WI38 (cell line): ENCODE data around the gene SELP.

Experiments used
- H3K4me3 ChIP-seq: 2 replicates; pipeline ENCODE4 v1.5.1; 2011; ENCODE audit warnings: low read depth, mild to moderate bottlenecking, control low read depth, low read length
- TF ChIP-seq, protein P1 (sequence below): IDR thresholded peaks from 2 replicates; pipeline ENCODE4 v1.5.1; 2012; ENCODE audit warnings: low read depth, mild to moderate bottlenecking, control low read depth, low read length

The SELP gene

DNA sequence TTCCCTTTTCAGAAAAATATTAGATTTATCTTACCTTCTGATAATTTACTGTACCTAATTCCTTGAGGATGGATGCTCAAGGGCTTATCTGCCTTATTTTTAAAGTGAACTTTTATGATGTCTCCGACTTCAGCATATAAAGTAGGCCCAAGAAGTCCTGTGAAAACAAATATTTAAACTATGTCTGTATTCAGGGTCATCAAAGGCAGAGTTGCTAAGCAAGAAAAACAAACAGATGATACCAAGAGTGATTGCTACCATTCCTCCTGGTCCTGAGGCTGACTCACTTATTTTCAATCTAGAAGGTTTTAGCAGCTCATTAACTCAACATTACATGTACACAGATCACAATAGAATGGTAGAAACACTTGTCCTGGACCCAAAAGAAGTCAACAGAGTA lies 57.7 kb downstream of the SELP start:
- TF ChIP-seq, protein P1, sequence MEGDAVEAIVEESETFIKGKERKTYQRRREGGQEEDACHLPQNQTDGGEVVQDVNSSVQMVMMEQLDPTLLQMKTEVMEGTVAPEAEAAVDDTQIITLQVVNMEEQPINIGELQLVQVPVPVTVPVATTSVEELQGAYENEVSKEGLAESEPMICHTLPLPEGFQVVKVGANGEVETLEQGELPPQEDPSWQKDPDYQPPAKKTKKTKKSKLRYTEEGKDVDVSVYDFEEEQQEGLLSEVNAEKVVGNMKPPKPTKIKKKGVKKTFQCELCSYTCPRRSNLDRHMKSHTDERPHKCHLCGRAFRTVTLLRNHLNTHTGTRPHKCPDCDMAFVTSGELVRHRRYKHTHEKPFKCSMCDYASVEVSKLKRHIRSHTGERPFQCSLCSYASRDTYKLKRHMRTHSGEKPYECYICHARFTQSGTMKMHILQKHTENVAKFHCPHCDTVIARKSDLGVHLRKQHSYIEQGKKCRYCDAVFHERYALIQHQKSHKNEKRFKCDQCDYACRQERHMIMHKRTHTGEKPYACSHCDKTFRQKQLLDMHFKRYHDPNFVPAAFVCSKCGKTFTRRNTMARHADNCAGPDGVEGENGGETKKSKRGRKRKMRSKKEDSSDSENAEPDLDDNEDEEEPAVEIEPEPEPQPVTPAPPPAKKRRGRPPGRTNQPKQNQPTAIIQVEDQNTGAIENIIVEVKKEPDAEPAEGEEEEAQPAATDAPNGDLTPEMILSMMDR, result no peak
- H3K4me3 ChIP-seq, result no peak overlapping the region

- TF ChIP-seq, protein P1, result no peak
- no peak overlapping the region for H3K4me3 ChIP-seq
Measured at GRCh38 chr1:169571450-169571849, 58.5 kb downstream of the SELP start.

DNA sequence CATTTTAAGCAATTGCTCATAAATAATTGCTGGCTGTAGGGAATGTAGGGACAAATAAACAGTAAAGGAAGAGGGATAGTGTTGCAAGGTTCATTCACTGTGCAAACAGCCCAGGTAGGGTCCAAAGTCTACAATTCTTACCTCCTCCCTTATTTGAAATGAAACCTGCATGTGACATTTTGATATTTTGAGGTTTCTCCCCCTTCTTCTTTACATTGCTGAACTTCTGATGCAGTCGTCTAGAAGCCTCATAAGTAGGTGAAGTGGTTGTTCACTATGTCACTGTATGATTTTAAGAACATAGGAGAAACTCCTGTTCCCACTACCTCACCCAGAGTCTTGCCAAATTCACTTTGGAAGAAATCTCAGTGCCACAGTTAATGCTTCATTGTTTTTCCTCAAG lies 59.8 kb downstream of the SELP start:
- no peak overlapping the region for H3K4me3 ChIP-seq
- TF ChIP-seq, protein P1, result no peak

DNA sequence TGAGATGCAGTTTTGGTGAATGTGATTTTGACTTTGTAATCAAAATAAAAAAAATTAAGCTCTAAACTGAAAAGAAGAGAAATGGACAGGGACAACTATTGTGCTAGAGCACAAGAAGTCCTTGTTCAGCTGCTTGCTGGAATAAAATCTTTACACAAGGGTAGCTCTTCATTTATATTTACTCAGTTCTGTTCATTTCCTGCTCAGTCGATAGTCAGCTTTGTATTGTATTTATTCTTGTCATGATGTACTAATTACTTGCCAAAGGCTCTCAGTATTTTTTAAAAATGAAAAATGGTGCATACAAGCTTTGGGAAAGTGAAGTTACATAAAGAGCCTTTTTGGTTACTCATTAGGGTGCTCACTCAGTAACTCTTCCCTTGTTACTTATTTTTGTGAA lies 61.4 kb downstream of the SELP start:
- TF ChIP-seq, protein P1, result no peak
- no peak overlapping the region for H3K4me3 ChIP-seq

DNA sequence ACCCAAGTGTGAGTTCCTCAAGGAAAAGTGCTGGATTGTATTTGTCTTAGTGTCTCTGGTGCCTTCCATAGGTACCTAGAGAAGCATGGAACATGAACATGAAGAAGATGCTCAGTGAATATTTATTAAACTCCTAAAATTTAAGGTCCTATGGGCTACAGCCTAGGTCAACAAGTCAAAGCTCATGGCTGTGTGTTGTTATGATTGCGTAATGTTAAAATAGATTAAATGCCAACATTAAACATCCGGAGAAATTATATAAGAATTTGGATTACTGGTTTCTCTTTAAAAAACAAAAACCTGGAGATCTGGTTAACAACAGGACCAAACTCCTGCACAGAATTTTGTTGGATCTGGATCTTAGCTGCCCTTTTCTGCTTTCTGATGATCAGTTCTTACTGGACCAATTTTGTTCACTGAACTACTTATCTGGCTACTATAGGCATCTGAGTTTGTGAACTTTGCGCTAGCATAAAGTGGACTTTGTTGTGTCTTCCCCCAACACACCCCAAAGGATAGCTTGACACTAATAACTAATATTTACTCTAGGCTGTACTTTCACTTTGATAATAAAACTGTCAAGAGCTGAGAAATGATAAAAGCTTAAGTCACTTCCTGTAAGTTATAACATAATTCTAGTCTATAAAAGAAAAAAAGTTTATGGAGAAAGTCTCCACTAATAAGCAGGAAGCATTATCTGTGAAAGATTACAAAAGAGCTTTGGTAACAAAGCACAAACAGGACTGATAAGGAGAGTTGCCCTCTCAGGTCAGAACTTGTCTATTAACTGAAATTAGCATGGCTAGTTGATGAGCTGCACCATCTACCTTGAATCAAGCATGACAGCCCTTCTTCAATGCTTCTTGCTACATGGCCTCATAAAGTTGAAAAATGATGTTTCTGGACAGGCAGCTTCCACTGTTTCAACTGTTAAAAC lies 64.3 kb downstream of the SELP start:
- TF ChIP-seq, protein P1, result no peak
- no peak overlapping the region for H3K4me3 ChIP-seq

DNA sequence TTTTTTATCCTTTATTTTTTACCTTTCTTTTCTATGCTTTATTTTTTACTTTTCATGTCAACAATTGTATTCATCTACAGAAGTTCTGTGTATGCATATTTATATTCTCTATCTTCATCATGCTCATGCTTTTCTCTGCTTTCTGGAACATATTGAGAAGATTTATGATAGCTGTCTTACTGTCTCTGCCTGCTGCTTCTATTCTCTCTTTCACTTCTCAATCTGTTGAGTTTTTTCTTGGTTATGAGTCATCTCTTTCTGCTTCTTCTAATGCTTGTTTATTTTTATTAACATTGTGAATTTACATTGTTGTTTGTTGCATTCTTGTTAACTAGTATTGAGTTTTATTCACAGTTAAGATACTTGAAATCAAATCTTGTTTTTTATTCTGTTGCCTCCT lies 66.3 kb downstream of the SELP start:
- no peak overlapping the region for H3K4me3 ChIP-seq
- TF ChIP-seq, protein P1, result no peak

DNA sequence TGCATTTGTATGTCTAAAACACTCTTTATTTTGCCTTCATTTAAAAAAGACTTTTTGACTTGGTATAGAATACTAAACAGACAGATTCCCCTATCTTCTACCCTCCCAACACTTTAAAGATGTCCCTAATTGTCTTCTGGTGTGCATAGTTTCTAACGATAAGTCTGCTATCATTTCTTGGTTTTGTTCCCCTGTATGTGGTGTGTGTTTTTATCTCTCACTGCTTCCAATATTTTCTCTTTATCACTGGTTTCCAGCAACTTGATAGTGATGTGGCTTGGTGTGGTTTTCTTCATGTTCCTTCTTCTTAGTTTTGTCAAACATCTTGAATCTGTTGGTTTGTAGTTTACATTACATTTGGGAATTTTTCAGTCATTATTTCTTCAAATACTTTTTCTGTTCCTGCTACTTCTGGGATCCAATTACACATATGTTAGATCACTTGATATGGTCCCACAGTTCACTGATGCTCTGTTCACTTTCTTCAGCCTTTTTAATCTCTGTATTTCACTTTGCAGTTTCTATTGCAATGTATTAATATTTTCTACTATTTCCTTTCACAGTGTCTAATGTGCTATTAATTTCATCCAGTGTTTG lies 66.8 kb downstream of the SELP start:
- no peak overlapping the region for H3K4me3 ChIP-seq
- TF ChIP-seq, protein P1, result no peak
